ENCODE measurements around the gene PTPA. TPM values are rescaled to one million over a fixed set of nuclear protein-coding genes. Genes with fewer than 3 reads are reported as not detected.

PTPA gene
- total and polyA plus RNA-seq, 10 of the 15 experiments (the other 5 are each of a cell fraction or from before 2014, with no cell fraction given) = 1.6 to 111 (median 55.1) TPM

- POLR2A ChIA-PET = no interaction called here
- TF ChIP-seq ZNF687 (IDR thresholded peaks at IDR 0.05) = no peak
- no peak for TF ChIP-seq NR2C1 (IDR thresholded peaks at IDR 0.05)
- TF ChIP-seq TCF12 (IDR thresholded peaks at IDR 0.05; ENCODE audit: low read depth, low read length) = no peak
- TF ChIP-seq WRNIP1 (IDR thresholded peaks at IDR 0.05; ENCODE audit: borderline replicate concordance, low read depth, low read length) = no peak
- no peak for TF ChIP-seq BACH1 (IDR thresholded peaks at IDR 0.05; ENCODE audit: borderline replicate concordance)
- no peak for TF ChIP-seq CBFB (IDR thresholded peaks at IDR 0.05; ENCODE audit: low read depth)
- no peak for TF ChIP-seq MTA2 (IDR thresholded peaks at IDR 0.05; ENCODE audit: low read depth)
- no peak for TF ChIP-seq SMC3 (IDR thresholded peaks at IDR 0.05; ENCODE audit: borderline replicate concordance, low read length)
- no peak for TF ChIP-seq ZNF622 (IDR thresholded peaks at IDR 0.05)
- TF ChIP-seq, protein P1, sequence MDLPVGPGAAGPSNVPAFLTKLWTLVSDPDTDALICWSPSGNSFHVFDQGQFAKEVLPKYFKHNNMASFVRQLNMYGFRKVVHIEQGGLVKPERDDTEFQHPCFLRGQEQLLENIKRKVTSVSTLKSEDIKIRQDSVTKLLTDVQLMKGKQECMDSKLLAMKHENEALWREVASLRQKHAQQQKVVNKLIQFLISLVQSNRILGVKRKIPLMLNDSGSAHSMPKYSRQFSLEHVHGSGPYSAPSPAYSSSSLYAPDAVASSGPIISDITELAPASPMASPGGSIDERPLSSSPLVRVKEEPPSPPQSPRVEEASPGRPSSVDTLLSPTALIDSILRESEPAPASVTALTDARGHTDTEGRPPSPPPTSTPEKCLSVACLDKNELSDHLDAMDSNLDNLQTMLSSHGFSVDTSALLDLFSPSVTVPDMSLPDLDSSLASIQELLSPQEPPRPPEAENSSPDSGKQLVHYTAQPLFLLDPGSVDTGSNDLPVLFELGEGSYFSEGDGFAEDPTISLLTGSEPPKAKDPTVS (IDR thresholded peaks at IDR 0.05; ENCODE audit: low read depth, low read length) = no peak
- TF ChIP-seq ZBED1 (IDR thresholded peaks at IDR 0.05; ENCODE audit: borderline replicate concordance) = no peak
- TF ChIP-seq SRF (IDR thresholded peaks at IDR 0.05; ENCODE audit: low read depth in 2 of 2, low read length in 2 of 2) = no peak
- TF ChIP-seq, protein P2, sequence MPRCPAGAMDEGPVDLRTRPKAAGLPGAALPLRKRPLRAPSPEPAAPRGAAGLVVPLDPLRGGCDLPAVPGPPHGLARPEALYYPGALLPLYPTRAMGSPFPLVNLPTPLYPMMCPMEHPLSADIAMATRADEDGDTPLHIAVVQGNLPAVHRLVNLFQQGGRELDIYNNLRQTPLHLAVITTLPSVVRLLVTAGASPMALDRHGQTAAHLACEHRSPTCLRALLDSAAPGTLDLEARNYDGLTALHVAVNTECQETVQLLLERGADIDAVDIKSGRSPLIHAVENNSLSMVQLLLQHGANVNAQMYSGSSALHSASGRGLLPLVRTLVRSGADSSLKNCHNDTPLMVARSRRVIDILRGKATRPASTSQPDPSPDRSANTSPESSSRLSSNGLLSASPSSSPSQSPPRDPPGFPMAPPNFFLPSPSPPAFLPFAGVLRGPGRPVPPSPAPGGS (IDR thresholded peaks at IDR 0.05; ENCODE audit: borderline replicate concordance, insufficient read depth, low read depth, low read length, poor library complexity, severe bottlenecking) = no peak
- no peak for TF ChIP-seq JUNB (IDR thresholded peaks at IDR 0.05)
- no peak for TF ChIP-seq RBBP5 (conservative IDR thresholded peaks at IDR 0.05)
- TF ChIP-seq POLR2A (IDR thresholded peaks at IDR 0.05; ENCODE audit: low read depth, low read length) = no peak
- TF ChIP-seq DPF2 (IDR thresholded peaks at IDR 0.05) = no peak
- no peak for TF ChIP-seq CREB1 (IDR thresholded peaks at IDR 0.05; ENCODE audit: low read depth)
- TF ChIP-seq NRF1 (conservative IDR thresholded peaks at IDR 0.05; ENCODE audit: low read depth, low read length) = no peak
Observed at GRCh38 chr9:129105857-129106694, 5.1 kb upstream of the PTPA start.

More at GRCh38 chr9:129105857-129106694, 5.1 kb upstream of the PTPA start:
- intact Hi-C loops (cut with micrococcal nuclease; ENCODE audit: unreplicated experiment) = no loop called here
- in situ Hi-C loops (cut with MboI) = no loop called here
- Histone ChIP-seq H3K9me3 (replicated peaks; ENCODE audit: control insufficient read depth, insufficient read depth, low read length) (no peaks in the 10 kb centered on the region; the same call in 2 of the 3 replicates), H3K4me1 (ENCODE audit: control insufficient read depth, insufficient read depth, low read length) (no peaks in the 10 kb centered on the region), H3K27me3 (replicated peaks in 1 of 2; ENCODE audit: control insufficient read depth in 2 of 2, insufficient read depth in 2 of 2, low read length in 1 of 2) (no peaks in the 10 kb centered on the region; a peak in 1 of 4 replicates), H3K4me3 (no peak overlapping the region), H3K9ac (ENCODE audit: control insufficient read depth, insufficient read depth, low read length) (no peak overlapping the region), H3K27ac (ENCODE audit: control insufficient read depth, insufficient read depth) (no peak overlapping the region), H3K36me3 (ENCODE audit: control insufficient read depth in 2 of 2, insufficient read depth in 2 of 2, low read length in 1 of 2) (no peaks in the 10 kb centered on the region), H4K20me1 (ENCODE audit: control insufficient read depth, insufficient read depth) (no peaks in the 10 kb centered on the region), H2AFZ (ENCODE audit: control insufficient read depth, low read depth, low read length) (no peak overlapping the region), H3K79me2 (ENCODE audit: control insufficient read depth, insufficient read depth, low read length) (no peaks in the 10 kb centered on the region), H3K4me2 (ENCODE audit: control insufficient read depth, insufficient read depth) (no peak overlapping the region)
- 78% methylated on average over 17 of the region's 17 CpGs for WGBS (ENCODE audit: insufficient coverage, insufficient replicate concordance, low lambda C conversion rate, missing lambda C conversion rate)
- SMC1A ChIA-PET (ENCODE audit: uncharacterized antibody, unreplicated experiment) = no interaction called here
- no peak for DNase-seq (ENCODE audit: low read depth, low spot score)
- CTCF ChIA-PET = interaction anchor here (0.8 kb wide), 1 partner anchor 25 kb away, joined by 3 read pairs; no protein-coding TSS in a partner anchor
- ATAC-seq = no peak
- RAD21 ChIA-PET (ENCODE audit: unreplicated experiment) = interaction anchor here (0.7 kb wide), 1 partner anchor 33 kb away, joined by 3 read pairs; no protein-coding TSS in a partner anchor
- no peak for FAIRE-seq
- BruUV-seq (replicated peaks) = no TSS peak
